Epidermal melanocyte (primary cell): ENCODE results near the gene PICK1.
"Not testable (repeated sequence)": the region's sequence is repeated elsewhere in the genome, so short reads cannot be mapped to it uniquely, and the experiment has no call there.

ENCODE experiments used
- DNase-seq: peaks from one replicate; pipeline ENCODE4 v3.0.0; 2011; ENCODE audit warnings: low spot score; ENCODE audit not compliant: insufficient read length

The PICK1 gene

GRCh38 chr22:38114484-38115398 is 57.5 kb downstream of the PICK1 start:
- DNase-seq, result peak; percentile 98

GRCh38 chr22:38115423-38116205 is 58.4 kb downstream of the PICK1 start:
- DNase-seq, result no peak

- DNase-seq, result not testable (repeated sequence)
Observed at GRCh38 chr22:38117556-38117955, 60.4 kb downstream of the PICK1 start.

GRCh38 chr22:38118182-38118581 is 61.0 kb downstream of the PICK1 start:
- no peak for DNase-seq

GRCh38 chr22:38118747-38119146 is 61.5 kb downstream of the PICK1 start:
- DNase-seq, result not testable (repeated sequence)

- DNase-seq, result no peak
Observed at GRCh38 chr22:38120359-38121110, 63.3 kb downstream of the PICK1 start.

GRCh38 chr22:38122616-38123015 is 65.4 kb downstream of the PICK1 start:
- DNase-seq, result no peak

GRCh38 chr22:38124236-38124974 is 67.2 kb downstream of the PICK1 start:
- no peak for DNase-seq

GRCh38 chr22:38125038-38125610 is 67.9 kb downstream of the PICK1 start:
- DNase-seq, result no peak
